Measurements from ENCODE around the gene DERA. TPM values are rescaled to one million over a fixed set of nuclear protein-coding genes. Genes with fewer than 3 reads are reported as not detected.
"Not testable (repeated sequence)": the region's sequence is repeated elsewhere in the genome, so short reads cannot be mapped to it uniquely, and the experiment has no call there.

DERA gene
- polyA plus RNA-seq, 5 donors = 26.2 to 36.0 (median 30.4) TPM

- no peak for DNase-seq
Observed at GRCh38 chr12:15897433-15897832, 13.7 kb upstream of the DERA start.

- DNase-seq = no peak
Observed at GRCh38 chr12:15899282-15899870, 11.8 kb upstream of the DERA start.

- no peak for DNase-seq
Observed at GRCh38 chr12:15904378-15904920, 6.7 kb upstream of the DERA start.

GRCh38 chr12:15910468-15910863 lies 666 bp upstream of the DERA start:
- DNase-seq = no peak

DNA sequence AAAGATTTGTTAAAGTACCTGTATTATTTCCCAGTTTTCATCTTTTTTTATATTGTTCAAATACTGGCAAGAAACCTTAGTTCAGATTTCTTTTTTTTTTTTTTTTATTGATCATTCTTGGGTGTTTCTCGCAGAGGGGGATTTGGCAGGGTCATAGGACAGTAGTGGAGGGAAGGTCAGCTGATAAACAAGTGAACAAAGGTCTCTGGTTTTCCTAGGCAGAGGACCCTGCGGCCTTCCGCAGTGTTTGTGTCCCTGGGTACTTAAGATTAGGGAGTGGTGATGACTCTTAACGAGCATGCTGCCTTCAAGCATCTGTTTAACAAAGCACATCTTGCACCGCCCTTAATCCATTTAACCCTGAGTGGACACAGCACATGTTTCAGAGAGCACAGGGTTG lies 799 bp downstream of the DERA start:
- not testable (repeated sequence) for DNase-seq

DNA sequence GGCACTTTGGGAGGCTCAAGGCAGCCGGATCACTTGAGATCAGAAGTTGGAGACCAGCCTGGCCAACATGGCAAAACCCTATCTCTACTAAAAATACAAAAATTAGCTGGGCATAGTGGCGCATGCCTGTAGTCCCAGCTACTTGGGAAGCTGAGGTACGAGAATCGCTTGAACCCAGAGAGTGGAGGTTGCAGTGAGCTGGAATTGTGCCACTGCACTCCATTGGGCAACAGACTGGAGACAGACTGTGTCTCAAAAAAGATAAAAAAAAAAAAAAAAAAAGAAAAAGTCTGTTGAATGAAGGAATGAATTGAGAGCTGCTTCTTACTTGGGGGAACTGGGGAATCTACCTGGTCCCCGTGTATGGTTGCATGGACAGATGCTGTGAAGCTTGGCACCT lies 3.0 kb downstream of the DERA start:
- DNase-seq = not testable (repeated sequence)

- DNase-seq = no peak
Observed at GRCh38 chr12:15918066-15918465, 6.9 kb downstream of the DERA start.

GRCh38 chr12:15919418-15919817 lies 8.3 kb downstream of the DERA start:
- DNase-seq = peak; percentile 39 to 53

DNA sequence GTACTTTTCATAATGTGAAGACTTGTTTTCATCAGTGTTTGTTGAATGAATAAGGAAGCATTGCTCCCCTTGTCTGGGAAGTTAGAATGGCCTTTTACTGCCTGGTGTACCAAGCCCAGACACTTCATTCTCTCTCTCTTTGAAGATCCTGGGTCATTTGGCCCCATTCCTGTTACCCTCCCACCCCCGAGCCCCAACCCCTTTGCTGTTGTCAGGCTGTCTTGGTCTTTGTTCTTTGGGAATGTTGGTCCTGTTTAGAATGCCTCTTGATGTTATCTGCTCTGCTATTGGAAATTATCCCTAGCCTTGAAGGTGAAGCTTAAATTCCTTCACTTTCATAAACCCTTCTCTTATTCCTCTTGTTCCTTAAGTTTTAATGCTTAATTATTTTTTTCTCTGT lies 13.8 kb downstream of the DERA start:
- no peak for DNase-seq

DNA sequence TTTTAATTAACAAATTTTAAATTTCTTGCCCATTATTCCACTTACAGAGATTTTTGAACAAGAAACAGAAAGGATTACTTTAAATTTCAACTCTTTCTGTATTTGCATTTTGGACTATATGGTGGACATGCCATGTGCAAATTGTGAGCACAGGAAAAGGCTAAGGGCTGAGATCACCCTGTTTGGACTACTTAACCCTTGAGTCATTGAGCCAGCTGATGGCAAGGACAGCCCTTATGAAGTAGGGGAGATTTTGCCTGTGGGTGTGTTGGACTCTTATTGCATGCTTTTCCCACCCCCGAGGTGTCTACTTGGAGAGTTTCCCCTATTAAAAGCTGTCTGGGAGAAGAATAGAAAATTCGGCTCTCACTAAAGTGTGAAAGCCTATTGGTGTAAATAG lies 17.2 kb downstream of the DERA start:
- no peak for DNase-seq

GRCh38 chr12:15928870-15929571 lies 17.9 kb downstream of the DERA start:
- DNase-seq = no peak

DNA sequence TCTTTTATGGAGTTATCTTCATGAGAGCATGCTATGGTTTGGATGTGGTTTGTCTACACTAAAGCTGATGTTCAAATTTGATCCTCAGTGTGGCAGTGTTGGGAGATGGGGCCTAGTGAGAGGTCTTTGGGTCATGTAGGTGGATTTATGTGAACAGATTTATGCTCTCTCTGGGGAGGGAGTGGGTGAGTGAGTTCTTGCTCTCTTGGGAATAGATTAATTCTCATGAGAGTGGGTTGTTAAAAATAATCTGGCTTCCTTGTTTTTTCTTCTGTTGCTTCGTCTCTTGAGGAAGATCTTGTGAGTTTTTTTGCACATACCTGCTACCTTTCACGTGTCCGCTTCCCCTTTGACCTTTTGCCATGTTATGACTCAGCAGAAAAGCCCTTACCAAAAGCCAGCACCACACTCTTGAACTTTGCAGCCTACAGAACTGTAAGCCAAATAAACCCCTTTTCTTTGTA lies 20.5 kb downstream of the DERA start:
- no peak for DNase-seq

DNA sequence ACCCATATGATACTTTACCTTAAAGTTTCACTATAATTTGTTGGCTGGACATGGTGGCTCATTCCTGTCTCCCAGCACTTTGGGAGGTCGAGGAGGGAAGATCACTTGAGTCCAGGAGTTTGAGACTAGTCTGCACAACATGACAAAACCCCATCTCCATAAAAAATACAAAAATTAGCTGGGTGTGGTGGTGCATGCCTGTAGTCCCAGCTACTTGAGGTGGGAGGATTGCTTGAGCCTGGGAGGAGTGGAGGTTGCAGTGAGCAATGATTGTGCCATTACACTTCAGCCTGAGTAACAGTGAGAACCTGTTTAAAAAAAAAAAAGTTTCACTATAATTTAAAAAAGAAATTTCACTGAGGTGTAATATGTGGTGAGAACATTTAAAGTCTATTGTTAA lies 21.2 kb downstream of the DERA start:
- no peak for DNase-seq

DNA sequence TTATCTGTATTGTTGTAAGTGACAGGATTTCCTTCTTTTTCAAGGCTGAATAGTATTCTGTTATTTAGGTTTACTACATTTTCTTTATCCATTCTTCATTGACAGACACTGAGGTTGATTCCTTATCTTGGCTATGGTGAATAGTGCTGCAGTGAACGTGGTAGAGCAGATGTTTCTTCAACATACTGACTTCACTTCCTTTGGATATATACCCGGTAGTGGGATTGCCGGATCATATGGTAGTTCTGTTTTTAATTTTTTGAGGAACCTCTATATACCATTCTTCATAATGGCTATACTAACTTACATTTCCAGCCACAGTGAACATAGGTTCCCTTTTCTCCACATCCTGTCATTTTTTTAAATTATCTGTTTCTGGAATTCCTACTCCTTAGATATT lies 21.8 kb downstream of the DERA start:
- no peak for DNase-seq

- DNase-seq = no peak
Observed at GRCh38 chr12:15933751-15934150, 22.6 kb downstream of the DERA start.

DNA sequence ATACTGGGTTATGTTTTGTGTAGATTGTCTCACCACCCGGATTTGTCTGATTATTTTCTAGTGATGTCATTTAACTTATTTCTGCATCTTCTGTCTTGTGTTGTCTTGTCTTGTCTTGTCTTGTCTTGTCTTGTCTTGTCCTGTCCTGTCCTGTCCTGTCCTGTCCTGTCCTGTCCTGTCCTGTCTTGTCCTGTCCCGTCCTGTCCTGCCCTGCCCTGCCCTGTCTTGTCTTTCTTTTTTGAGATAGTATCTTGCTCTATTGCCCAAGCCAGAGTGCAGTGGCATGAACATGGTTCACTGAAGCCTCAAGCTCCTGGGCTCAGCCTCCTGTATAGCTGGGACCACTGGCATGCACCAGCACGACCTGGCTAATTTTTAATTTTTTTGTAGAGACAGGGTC lies 25.6 kb downstream of the DERA start:
- no peak for DNase-seq

- DNase-seq = no peak
Observed at GRCh38 chr12:15937902-15938301, 26.8 kb downstream of the DERA start.

DNA sequence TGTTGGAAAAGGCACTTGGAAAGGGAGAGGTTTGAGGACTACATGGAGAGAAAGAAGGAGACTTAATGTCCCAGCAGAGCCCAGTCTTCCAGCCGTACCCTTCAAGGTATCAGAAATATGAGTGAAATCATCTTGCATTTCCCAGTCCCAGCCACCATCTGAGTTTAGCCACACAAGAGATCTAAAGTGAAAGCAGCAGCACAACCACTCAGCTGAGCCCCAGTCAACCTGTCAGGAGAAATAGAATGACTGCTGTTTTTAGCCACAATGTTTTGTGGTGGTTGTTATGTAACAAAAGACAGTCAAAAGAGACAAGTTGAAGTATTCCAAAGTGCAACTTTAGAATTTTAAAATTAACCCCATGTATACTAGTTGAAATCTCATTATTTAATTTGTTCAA lies 28.0 kb downstream of the DERA start:
- DNase-seq = no peak

DNA sequence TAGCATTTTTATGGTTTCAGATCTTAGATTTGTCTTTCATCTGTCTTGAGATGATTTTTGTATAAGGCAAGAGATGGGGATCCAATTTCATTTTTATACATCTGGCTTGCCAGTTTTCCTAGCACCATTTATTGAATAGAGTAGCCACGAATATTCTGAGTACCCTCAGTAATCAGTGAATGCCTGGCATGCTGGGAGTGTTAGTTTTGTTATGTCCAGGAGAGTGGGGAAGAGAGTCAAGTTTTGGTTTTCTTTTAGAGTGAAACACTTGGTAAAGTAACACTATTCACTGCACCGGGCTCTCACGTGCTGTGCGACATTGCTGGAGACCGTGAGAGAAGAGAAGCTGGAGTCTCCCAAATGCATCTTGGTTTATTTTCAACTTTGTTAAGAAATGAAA lies 31.3 kb downstream of the DERA start:
- DNase-seq = no peak

GRCh38 chr12:15943519-15943918 lies 32.4 kb downstream of the DERA start:
- not testable (repeated sequence) for DNase-seq

DNA sequence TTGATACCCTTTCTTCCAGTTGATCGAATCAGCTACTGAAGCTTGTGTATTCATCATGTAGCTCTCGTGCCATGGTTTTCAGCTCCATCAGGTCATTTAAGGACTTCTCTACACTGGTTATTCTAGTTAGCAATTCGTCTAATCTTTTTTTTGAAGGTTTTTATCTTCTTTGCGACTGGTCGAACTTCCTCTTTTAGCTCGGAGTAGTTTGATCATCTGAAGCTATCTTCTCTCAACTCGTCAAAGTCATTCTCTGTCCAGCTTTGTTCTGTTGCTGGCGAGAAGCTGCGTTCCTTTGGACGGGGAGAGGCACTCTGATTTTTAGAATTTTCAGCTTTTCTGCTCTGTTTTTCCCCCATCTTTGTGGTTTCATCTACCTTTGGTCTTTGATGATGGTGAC lies 37.3 kb downstream of the DERA start:
- not testable (repeated sequence) for DNase-seq

- DNase-seq = no peak
Observed at GRCh38 chr12:15955281-15955680, 44.1 kb downstream of the DERA start.

- DNase-seq = no peak
Observed at GRCh38 chr12:15956010-15956409, 44.9 kb downstream of the DERA start.
